Activated naive CD8-positive, alpha-beta T cell treated with anti-CD3 and anti-CD28 coated beads, Interleukin-2, amount 50 U/mL, for 16 hours (primary cell): ENCODE data around the gene ANP32B.

Experiments
- DNase-seq: peaks from one replicate; pipeline ENCODE4 v3.0.0-alpha.2; 2020; ENCODE audit warnings: low read depth, low spot score

Gene ANP32B

GRCh38 chr9:98024702-98025101 is 41.6 kb downstream of the ANP32B start:
- DNase-seq = no peak

- DNase-seq = no peak
Measured at GRCh38 chr9:98031169-98031568, 48.0 kb downstream of the ANP32B start.

GRCh38 chr9:98031935-98032334 is 48.8 kb downstream of the ANP32B start:
- no peak for DNase-seq

- peak; percentile 89 for DNase-seq
Measured at GRCh38 chr9:98034593-98035546, 51.7 kb downstream of the ANP32B start.

GRCh38 chr9:98037357-98037756 is 54.2 kb downstream of the ANP32B start:
- DNase-seq = no peak

- no peak for DNase-seq
Measured at GRCh38 chr9:98038958-98039357, 55.8 kb downstream of the ANP32B start.

GRCh38 chr9:98039607-98040017 is 56.5 kb downstream of the ANP32B start:
- DNase-seq = no peak

- no peak for DNase-seq
Measured at GRCh38 chr9:98040212-98040611, 57.1 kb downstream of the ANP32B start.

- no peak for DNase-seq
Measured at GRCh38 chr9:98043915-98044314, 60.8 kb downstream of the ANP32B start.

- no peak for DNase-seq
Measured at GRCh38 chr9:98045234-98046179, 62.4 kb downstream of the ANP32B start.

GRCh38 chr9:98046180-98046543 is 63.0 kb downstream of the ANP32B start:
- no peak for DNase-seq

- no peak for DNase-seq
Measured at GRCh38 chr9:98047002-98047401, 63.9 kb downstream of the ANP32B start.

GRCh38 chr9:98049288-98050072 is 66.3 kb downstream of the ANP32B start:
- no peak for DNase-seq

GRCh38 chr9:98050351-98050750 is 67.2 kb downstream of the ANP32B start:
- no peak for DNase-seq

- no peak for DNase-seq
Measured at GRCh38 chr9:98054376-98054951, 71.3 kb downstream of the ANP32B start.

GRCh38 chr9:98056269-98057137 is 73.4 kb downstream of the ANP32B start, which contains the start of gene NANS:
Gene NANS (plus strand): TSS chr9:98056732. CDS start chr9:98056809, 77 bp downstream.
- DNase-seq = peak; percentile 80

GRCh38 chr9:98057138-98057799 is 74.1 kb downstream of the ANP32B start:
- DNase-seq = no peak

- DNase-seq = no peak
Measured at GRCh38 chr9:98062161-98062560, 79.0 kb downstream of the ANP32B start.

- no peak for DNase-seq
Measured at GRCh38 chr9:98064623-98065392, 81.7 kb downstream of the ANP32B start.
